SK-N-SH (cell line): ENCODE measurements around the gene COL26A1.

Experiments used
- CHD2 ChIP-seq: fragments of 150-350 bp; IDR thresholded peaks from 2 replicates; pipeline ENCODE4 v1.6.1; 2018; ENCODE audit warnings: low read length; ENCODE audit not compliant: partially characterized antibody
- EP300 ChIP-seq, 2 experiments: IDR thresholded peaks; 2 replicates each; pipeline versions ENCODE4 v1.4.0 to v1.6.1; 2012; ENCODE audit warnings: borderline replicate concordance in 1 of 2, low read depth in 1 of 2, low read length in 1 of 2
- FOSL2 ChIP-seq: IDR thresholded peaks from 2 replicates; pipeline ENCODE4 v1.4.0; 2012; ENCODE audit warnings: low read depth, mild to moderate bottlenecking, moderate library complexity, borderline replicate concordance
- POLR2AphosphoS5 ChIP-seq: IDR thresholded peaks from 2 replicates; pipeline ENCODE4 v1.6.1; 2012; ENCODE audit warnings: low read depth, low read length
- RCOR1 ChIP-seq: fragments of 150-350 bp; IDR thresholded peaks from 2 replicates; pipeline ENCODE4 v1.6.1; 2017; ENCODE audit warnings: antibody characterized with exemption, low read length
- TAF1 ChIP-seq: IDR thresholded peaks from 2 replicates; pipeline ENCODE4 v1.6.1; 2012; ENCODE audit warnings: low read depth, mild to moderate bottlenecking, low read length, moderate library complexity, borderline replicate concordance
- TF ChIP-seq, protein P1 (sequence below): IDR thresholded peaks from 2 replicates; pipeline ENCODE4 v1.6.1; 2012; ENCODE audit warnings: mild to moderate bottlenecking, low read depth, low read length, moderate library complexity
- TF ChIP-seq, protein P2 (sequence below): fragments of 200-600 bp; sonication (generic); IDR thresholded peaks from 2 replicates; pipeline ENCODE4 v1.6.1; 2017; ENCODE audit warnings: antibody characterized with exemption, mild to moderate bottlenecking, moderate library complexity
- TF ChIP-seq, protein P3 (sequence below): IDR thresholded peaks from 2 replicates; pipeline ENCODE4 v1.4.0; 2012; ENCODE audit warnings: low read depth, borderline replicate concordance

DNA sequence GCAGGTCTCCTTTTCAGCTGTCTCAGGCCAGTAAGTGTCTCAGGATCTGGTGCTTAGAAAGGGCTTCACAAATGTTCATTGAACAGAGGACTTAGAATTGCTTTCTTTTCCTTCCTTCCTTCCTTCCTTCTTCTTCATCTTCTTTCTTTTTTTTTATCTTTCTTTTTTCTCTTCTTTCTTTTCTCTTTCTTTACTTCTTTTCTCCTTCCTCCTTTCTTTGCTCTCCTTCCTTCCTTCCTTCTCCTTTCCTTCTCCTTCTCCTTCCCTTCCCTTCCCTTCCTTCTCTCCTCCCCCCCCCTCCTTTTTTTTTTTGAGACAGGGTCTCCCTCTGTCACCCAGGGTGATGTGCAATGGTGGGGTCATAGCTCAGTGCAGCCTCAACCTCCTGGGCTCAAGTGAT is 34.6 kb downstream of the COL26A1 start:
- TF ChIP-seq, protein P1, sequence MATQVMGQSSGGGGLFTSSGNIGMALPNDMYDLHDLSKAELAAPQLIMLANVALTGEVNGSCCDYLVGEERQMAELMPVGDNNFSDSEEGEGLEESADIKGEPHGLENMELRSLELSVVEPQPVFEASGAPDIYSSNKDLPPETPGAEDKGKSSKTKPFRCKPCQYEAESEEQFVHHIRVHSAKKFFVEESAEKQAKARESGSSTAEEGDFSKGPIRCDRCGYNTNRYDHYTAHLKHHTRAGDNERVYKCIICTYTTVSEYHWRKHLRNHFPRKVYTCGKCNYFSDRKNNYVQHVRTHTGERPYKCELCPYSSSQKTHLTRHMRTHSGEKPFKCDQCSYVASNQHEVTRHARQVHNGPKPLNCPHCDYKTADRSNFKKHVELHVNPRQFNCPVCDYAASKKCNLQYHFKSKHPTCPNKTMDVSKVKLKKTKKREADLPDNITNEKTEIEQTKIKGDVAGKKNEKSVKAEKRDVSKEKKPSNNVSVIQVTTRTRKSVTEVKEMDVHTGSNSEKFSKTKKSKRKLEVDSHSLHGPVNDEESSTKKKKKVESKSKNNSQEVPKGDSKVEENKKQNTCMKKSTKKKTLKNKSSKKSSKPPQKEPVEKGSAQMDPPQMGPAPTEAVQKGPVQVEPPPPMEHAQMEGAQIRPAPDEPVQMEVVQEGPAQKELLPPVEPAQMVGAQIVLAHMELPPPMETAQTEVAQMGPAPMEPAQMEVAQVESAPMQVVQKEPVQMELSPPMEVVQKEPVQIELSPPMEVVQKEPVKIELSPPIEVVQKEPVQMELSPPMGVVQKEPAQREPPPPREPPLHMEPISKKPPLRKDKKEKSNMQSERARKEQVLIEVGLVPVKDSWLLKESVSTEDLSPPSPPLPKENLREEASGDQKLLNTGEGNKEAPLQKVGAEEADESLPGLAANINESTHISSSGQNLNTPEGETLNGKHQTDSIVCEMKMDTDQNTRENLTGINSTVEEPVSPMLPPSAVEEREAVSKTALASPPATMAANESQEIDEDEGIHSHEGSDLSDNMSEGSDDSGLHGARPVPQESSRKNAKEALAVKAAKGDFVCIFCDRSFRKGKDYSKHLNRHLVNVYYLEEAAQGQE: no peak
- TF ChIP-seq TAF1 (no peak), CHD2 (no peak), POLR2AphosphoS5 (no peak), RCOR1 (no peak), EP300 (IDR thresholded peaks at IDR 0.05; ENCODE audit: borderline replicate concordance in 1 of 2, low read depth in 1 of 2, low read length in 1 of 2) (no peak), FOSL2 (no peak)
- TF ChIP-seq, protein P2, sequence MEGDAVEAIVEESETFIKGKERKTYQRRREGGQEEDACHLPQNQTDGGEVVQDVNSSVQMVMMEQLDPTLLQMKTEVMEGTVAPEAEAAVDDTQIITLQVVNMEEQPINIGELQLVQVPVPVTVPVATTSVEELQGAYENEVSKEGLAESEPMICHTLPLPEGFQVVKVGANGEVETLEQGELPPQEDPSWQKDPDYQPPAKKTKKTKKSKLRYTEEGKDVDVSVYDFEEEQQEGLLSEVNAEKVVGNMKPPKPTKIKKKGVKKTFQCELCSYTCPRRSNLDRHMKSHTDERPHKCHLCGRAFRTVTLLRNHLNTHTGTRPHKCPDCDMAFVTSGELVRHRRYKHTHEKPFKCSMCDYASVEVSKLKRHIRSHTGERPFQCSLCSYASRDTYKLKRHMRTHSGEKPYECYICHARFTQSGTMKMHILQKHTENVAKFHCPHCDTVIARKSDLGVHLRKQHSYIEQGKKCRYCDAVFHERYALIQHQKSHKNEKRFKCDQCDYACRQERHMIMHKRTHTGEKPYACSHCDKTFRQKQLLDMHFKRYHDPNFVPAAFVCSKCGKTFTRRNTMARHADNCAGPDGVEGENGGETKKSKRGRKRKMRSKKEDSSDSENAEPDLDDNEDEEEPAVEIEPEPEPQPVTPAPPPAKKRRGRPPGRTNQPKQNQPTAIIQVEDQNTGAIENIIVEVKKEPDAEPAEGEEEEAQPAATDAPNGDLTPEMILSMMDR: no peak
- TF ChIP-seq, protein P3, sequence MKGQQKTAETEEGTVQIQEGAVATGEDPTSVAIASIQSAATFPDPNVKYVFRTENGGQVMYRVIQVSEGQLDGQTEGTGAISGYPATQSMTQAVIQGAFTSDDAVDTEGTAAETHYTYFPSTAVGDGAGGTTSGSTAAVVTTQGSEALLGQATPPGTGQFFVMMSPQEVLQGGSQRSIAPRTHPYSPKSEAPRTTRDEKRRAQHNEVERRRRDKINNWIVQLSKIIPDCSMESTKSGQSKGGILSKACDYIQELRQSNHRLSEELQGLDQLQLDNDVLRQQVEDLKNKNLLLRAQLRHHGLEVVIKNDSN: no peak
